ENCODE results near the gene TTPAL.

TTPAL gene

GRCh38 chr20:44513871-44514270 lies 38.2 kb downstream of the TTPAL start:
- H3K4me3 ChIP-seq (ENCODE audit: low read depth, low read length): no peak overlapping the region
- H3K9me3 ChIP-seq (ENCODE audit: control insufficient read depth, low read length): no peaks in the 10 kb centered on the region
- no peak for TF ChIP-seq CTCF (IDR thresholded peaks at IDR 0.05)
- no peak overlapping the region for H3K27ac ChIP-seq
- no peak overlapping the region for H3K4me2 ChIP-seq (ENCODE audit: low read length)
- no peaks in the 10 kb centered on the region for H3K36me3 ChIP-seq (ENCODE audit: control insufficient read depth, insufficient read depth, low read length)
- H3K4me1 ChIP-seq: peaks cover 4% of the 10 kb centered on the region
- H2AFZ ChIP-seq: no peak overlapping the region
- H3K27me3 ChIP-seq (ENCODE audit: control insufficient read depth, insufficient read depth, low read length): no peaks in the 10 kb centered on the region
- no peak overlapping the region for H3K9ac ChIP-seq
- H3K79me2 ChIP-seq: peaks cover 59% of the 10 kb centered on the region

DNA sequence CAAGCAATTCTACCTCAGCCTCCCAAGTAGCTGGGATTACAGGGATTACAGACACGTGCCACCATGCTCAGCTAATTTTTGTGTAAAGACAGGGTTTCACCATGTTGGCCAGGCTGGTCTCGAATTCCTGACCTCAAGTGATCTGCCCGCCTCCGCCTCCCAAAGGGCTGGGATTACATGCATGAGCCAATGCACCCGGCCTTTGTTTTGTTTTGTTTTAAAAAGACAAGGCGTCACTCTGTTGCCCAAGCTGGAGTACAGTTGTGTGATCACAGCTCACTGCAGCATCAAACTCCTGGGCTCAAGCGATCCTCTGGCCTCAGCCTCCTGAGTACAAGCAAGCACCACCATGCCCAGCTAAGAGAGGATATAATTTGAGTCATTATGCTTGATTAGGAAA lies 40.8 kb downstream of the TTPAL start:
- TF ChIP-seq CTCF (IDR thresholded peaks at IDR 0.05): no peak
- no peaks in the 10 kb centered on the region for H3K9me3 ChIP-seq (ENCODE audit: control insufficient read depth, low read length)
- no peak overlapping the region for H3K9ac ChIP-seq
- H3K4me2 ChIP-seq (ENCODE audit: low read length): no peak overlapping the region
- H3K79me2 ChIP-seq: peaks cover 78% of the 10 kb centered on the region
- H2AFZ ChIP-seq: no peak overlapping the region
- H3K4me3 ChIP-seq (ENCODE audit: low read depth, low read length): no peak overlapping the region
- H3K27me3 ChIP-seq (ENCODE audit: control insufficient read depth, insufficient read depth, low read length): no peaks in the 10 kb centered on the region
- no peaks in the 10 kb centered on the region for H3K36me3 ChIP-seq (ENCODE audit: control insufficient read depth, insufficient read depth, low read length)
- H3K4me1 ChIP-seq: peaks cover 13% of the 10 kb centered on the region
- no peak overlapping the region for H3K27ac ChIP-seq

DNA sequence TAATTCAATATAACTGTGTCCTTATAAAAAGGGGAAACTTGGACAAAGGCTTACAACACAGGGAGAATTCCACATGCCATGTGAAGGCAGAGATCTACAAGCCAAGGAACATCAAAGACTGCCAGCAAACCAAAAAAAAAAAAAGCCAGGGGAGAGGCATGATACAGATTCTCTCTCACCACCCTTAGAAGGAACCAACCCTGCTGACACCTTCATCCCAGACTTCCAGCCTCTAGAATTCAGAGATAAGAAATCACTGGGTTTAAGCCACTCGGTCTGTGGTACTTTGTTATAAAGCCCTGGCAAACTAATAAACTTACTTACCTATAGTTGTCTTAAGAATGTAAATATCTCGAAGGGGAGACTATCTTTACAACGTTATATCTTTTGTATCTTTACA lies 41.8 kb downstream of the TTPAL start:
- H3K27ac ChIP-seq: no peak overlapping the region
- no peak overlapping the region for H3K9ac ChIP-seq
- H3K4me2 ChIP-seq (ENCODE audit: low read length): no peak overlapping the region
- no peak for TF ChIP-seq CTCF (IDR thresholded peaks at IDR 0.05)
- peaks cover 13% of the 10 kb centered on the region for H3K4me1 ChIP-seq
- no peak overlapping the region for H3K4me3 ChIP-seq (ENCODE audit: low read depth, low read length)
- no peak overlapping the region for H2AFZ ChIP-seq
- H3K36me3 ChIP-seq (ENCODE audit: control insufficient read depth, insufficient read depth, low read length): no peaks in the 10 kb centered on the region
- H3K27me3 ChIP-seq (ENCODE audit: control insufficient read depth, insufficient read depth, low read length): no peaks in the 10 kb centered on the region
- H3K79me2 ChIP-seq: peaks cover 85% of the 10 kb centered on the region
- no peaks in the 10 kb centered on the region for H3K9me3 ChIP-seq (ENCODE audit: control insufficient read depth, low read length)

GRCh38 chr20:44518248-44518647 lies 42.6 kb downstream of the TTPAL start:
- Histone ChIP-seq H3K79me2 (peaks cover 87% of the 10 kb centered on the region), H3K4me3 (ENCODE audit: low read depth, low read length) (no peak overlapping the region), H2AFZ (no peak overlapping the region), H3K4me2 (ENCODE audit: low read length) (no peak overlapping the region), H3K4me1 (peaks cover 13% of the 10 kb centered on the region), H3K27me3 (ENCODE audit: control insufficient read depth, insufficient read depth, low read length) (no peaks in the 10 kb centered on the region), H3K9ac (no peak overlapping the region), H3K36me3 (ENCODE audit: control insufficient read depth, insufficient read depth, low read length) (no peaks in the 10 kb centered on the region), H3K9me3 (ENCODE audit: control insufficient read depth, low read length) (no peaks in the 10 kb centered on the region), H3K27ac (no peak overlapping the region)
- TF ChIP-seq CTCF (IDR thresholded peaks at IDR 0.05): no peak

- H3K27ac ChIP-seq: peak overlapping the region; percentile 95
- H3K79me2 ChIP-seq: peaks cover 66% of the 10 kb centered on the region
- H3K36me3 ChIP-seq (ENCODE audit: control insufficient read depth, insufficient read depth, low read length): no peaks in the 10 kb centered on the region
- no peak overlapping the region for H2AFZ ChIP-seq
- H3K9ac ChIP-seq: no peak overlapping the region
- peak overlapping the region; percentile 99 for H3K4me3 ChIP-seq (ENCODE audit: low read depth, low read length)
- peak overlapping the region; percentile 91 for H3K4me2 ChIP-seq (ENCODE audit: low read length)
- H3K27me3 ChIP-seq (ENCODE audit: control insufficient read depth, insufficient read depth, low read length): no peaks in the 10 kb centered on the region
- H3K9me3 ChIP-seq (ENCODE audit: control insufficient read depth, low read length): no peaks in the 10 kb centered on the region
- TF ChIP-seq CTCF (IDR thresholded peaks at IDR 0.05): no peak
- H3K4me1 ChIP-seq: peaks cover 13% of the 10 kb centered on the region
Observed at GRCh38 chr20:44520881-44521280, 45.2 kb downstream of the TTPAL start.

Data from parathyroid adenoma (tissue), 2 donors.